Spinal cord (tissue), 10 donors: ENCODE results near the gene SSR4. TPM values are rescaled to one million over a fixed set of nuclear protein-coding genes. Genes with fewer than 3 reads are reported as not detected.

Experiments
- DNase-seq, 6 donors: peaks; one replicate each; pipeline versions ENCODE4 v3.0.0 to v3.0.0-alpha.2; 2013 to 2015; ENCODE audit warnings: low spot score in 6 of 6, low read depth in 4 of 6
- H3K27ac ChIP-seq: one replicate; pipeline ENCODE4 v1.5.1; 2013; ENCODE audit warnings: low read depth, low read length, control low read depth
- H3K27me3 ChIP-seq: one replicate; pipeline ENCODE4 v1.6.1; 2013; ENCODE audit warnings: low read length; ENCODE audit not compliant: control insufficient read depth, insufficient read depth
- H3K36me3 ChIP-seq: one replicate; pipeline ENCODE4 v1.6.1; 2013; ENCODE audit warnings: low read length; ENCODE audit not compliant: control insufficient read depth, insufficient read depth
- H3K4me1 ChIP-seq: one replicate; pipeline ENCODE4 v1.6.1; 2013; ENCODE audit warnings: low read length; ENCODE audit not compliant: control insufficient read depth, insufficient read depth
- H3K4me3 ChIP-seq: one replicate; pipeline ENCODE4 v1.5.1; 2013; ENCODE audit warnings: low read depth, low read length, control low read depth
- H3K9me3 ChIP-seq: one replicate; pipeline ENCODE4 v1.6.1; 2013; ENCODE audit warnings: low read length; ENCODE audit not compliant: control insufficient read depth, insufficient read depth
- WGBS: methylation state at CpG from one replicate; pipeline ENCODE4 v1.1.5; 2013; ENCODE audit warnings: missing lambda C conversion rate; ENCODE audit not compliant: insufficient coverage; 5-methylcytosine and 5-hydroxymethylcytosine counted together
- polyA plus RNA-seq, 2 donors: library from polyadenylated mRNA; unstranded; fragments of 120-200 nt; gene quantifications; one replicate each; pipeline ENCODE4 v1.2.1, GENCODE V29; 2013; ENCODE audit not compliant: insufficient read length in 2 of 2
- total RNA-seq, 2 donors: library from RNA; depleted of rRNA in 1 of 2; stranded (reverse); fragments of 120-200 nt in 1 of 2; fragments of >200 nt in 1 of 2; gene quantifications; one replicate each; pipeline versions ENCODE4 v1.2.3 to v1.2.4, GENCODE V29; 2013 to 2014
- donor health status: healthy.

Gene SSR4
- total and polyA plus RNA-seq, 4 donors = 95.5 to 317 (median 176) TPM

DNA sequence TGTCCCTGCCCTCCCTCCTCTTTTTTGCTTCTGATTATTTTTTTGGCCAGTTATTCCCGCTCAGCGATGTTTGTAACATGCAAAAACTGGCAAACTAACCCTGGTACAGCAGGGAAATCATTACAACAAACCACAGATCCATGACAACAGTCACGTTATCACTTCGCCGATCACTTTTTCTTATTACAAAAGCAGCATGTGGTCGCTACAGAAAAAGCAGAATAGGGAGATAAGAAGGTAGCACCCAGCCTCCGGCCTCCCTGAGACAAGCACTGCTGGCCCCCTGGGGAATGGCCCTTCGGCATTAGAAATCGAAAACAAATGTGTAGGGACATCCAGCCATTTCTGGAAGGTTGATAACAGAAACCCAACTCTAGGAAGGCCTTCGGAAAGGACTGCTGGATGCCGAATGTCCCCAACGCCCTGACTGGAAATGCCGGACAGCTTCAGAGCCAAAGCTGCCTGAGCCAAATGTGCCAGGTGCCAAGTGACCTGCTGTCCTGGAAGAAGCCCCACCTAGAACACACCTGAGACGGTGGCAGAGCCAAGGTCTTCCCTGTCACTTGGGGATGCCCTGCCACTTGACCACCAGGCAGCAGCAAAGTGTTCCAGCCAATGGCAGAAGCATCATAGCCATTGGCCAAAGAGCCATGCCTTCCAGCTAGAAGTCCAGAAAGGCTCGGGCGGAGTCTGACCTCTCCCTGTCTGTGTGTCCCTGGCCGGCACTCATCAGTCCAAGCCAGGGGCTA lies 3.2 kb upstream of the SSR4 start:
- 78% methylated on average over 14 of the region's 17 CpGs for WGBS

DNA sequence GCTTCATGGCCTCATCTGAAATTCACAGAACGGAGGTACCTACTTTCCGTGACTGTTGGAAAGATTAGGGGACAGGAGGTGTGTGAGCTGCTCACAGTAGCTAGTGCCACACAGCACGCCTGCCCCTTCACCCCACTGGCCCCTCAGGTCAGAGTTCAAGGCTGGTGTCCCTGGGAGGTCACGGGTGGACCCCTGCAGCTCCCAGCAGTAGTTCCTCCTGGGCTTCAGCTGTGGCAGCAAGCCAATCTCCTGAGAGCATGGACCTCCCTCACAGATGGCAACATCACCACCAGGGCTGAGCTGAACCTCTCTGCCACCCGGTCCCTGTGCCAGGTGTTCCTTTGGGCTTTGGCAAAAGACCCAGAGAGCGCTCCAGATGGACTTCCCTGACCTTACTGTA lies 2.1 kb upstream of the SSR4 start:
- Histone ChIP-seq H3K4me1 (peaks cover 57% of the 10 kb centered on the region), H3K27ac (no peak overlapping the region), H3K9me3 (peaks cover 1% of the 10 kb centered on the region), H3K27me3 (no peaks in the 10 kb centered on the region), H3K4me3 (no peak overlapping the region), H3K36me3 (peaks cover 55% of the 10 kb centered on the region)
- 74% methylated on average over 4 of the region's 6 CpGs for WGBS
- DNase-seq = no peak

More for the DNA sequence above, 3.2 kb upstream of the SSR4 start:
- H3K4me3 ChIP-seq = no peak overlapping the region
- H3K36me3 ChIP-seq = peaks cover 57% of the 10 kb centered on the region
- H3K27ac ChIP-seq = no peak overlapping the region
- no peak for DNase-seq
- no peaks in the 10 kb centered on the region for H3K27me3 ChIP-seq
- no peaks in the 10 kb centered on the region for H3K9me3 ChIP-seq
- H3K4me1 ChIP-seq = peaks cover 54% of the 10 kb centered on the region

DNA sequence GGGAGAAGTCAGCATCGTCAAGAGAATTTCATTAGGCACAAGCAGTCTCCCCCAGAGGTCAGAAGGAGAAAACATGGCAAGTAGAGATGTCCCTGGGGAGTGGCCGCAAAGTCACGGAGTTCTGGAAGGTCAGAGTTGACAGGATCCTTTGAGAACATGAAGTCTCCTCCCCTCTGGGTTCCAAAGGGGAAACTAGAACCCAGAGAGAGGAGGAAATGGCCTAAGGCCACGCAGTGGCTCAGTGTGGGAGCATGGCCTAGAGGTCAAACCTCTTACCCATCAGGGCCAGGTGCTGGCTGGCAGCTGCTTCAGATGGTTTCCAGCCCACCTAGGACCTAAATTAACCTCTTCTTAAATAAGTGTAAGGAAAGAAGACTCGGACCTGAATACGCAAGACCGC lies 1.2 kb upstream of the SSR4 start:
- Histone ChIP-seq H3K9me3 (peaks cover 2% of the 10 kb centered on the region), H3K36me3 (peaks cover 56% of the 10 kb centered on the region), H3K4me3 (peak overlapping the region; percentile 75), H3K4me1 (peaks cover 56% of the 10 kb centered on the region), H3K27me3 (no peaks in the 10 kb centered on the region), H3K27ac (peak overlapping the region; percentile 95)
- DNase-seq = no peak
- 46% methylated on average over 5 of the region's 7 CpGs for WGBS

DNA sequence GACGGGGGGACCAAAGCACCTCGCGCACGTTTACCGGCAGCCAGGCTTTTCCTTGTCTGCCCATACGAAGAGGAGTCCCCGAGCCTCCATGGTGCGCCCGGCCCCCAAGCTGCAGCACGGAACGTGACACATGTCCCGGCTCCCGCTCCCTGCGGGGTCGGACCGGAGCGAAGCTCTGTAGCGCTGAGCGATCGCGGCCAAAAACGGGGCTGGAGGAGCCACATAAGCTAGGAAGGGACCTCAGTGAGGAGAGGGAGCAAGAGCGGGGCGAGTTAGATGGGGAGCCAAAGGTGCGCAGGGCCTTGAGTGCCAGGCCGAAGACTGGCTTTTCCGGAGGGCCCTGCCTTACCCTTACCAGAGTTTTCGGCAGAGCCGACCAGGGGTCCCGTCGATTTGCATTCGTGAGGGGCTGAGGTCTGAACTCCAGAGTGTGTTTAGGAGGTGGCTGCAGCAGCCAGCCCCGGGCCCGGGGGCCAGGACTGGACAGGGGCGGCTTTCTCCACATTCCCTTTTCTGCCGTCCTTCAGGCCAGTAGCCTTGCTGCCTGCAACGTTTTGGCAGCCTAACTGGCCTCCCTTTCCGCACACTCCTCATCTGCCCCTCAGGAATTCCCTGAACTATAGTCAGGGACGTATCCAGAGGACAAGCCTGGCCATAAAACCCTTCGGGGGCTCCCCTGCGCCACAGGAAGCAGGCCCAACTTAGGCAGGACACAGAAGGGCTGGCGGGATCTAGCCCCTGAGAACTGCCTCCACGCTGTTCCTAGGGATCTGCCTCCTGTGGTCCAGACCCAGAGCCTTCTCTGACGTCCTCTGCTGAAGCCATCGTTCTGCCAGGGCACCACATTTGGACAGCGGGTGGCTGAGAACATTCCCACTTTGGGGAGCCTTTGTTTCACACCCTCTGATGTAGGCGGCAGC lies 689 bp downstream of the SSR4 start:
- Histone ChIP-seq H3K36me3 (peaks cover 52% of the 10 kb centered on the region), H3K27ac (peak overlapping the region; percentile 95), H3K4me3 (peak overlapping the region; percentile 75), H3K27me3 (no peaks in the 10 kb centered on the region), H3K9me3 (peaks cover 2% of the 10 kb centered on the region), H3K4me1 (peaks cover 60% of the 10 kb centered on the region)
- 30% methylated on average over 46 of the region's 47 CpGs for WGBS
- DNase-seq = peak in 1 of 6 donors; percentile 7

DNA sequence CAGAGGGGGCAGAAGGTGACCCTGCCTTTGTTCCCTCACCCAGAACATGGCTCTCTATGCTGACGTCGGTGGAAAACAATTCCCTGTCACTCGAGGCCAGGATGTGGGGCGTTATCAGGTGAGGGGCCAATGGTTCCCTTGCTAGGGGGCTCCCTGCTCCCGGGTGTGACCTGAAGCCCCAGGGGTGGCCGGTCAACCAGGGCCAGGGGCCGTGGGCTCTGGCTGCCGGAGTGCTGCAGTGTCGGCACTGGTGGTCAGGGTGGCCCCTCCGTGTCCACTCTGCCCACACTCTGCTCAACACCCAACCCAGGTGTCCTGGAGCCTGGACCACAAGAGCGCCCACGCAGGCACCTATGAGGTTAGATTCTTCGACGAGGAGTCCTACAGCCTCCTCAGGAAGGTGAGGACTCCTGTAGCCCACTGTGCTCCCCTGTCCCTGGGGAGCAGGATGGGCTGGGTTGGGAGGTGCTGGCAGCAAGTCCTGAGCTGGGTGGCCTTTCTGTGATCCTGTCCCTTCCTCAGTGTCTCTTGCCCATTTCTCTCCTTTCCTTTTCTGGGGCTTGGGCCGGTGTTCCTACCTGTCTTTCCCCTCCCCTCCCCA lies 3.0 kb downstream of the SSR4 start:
- H3K27ac ChIP-seq = no peak overlapping the region

DNA sequence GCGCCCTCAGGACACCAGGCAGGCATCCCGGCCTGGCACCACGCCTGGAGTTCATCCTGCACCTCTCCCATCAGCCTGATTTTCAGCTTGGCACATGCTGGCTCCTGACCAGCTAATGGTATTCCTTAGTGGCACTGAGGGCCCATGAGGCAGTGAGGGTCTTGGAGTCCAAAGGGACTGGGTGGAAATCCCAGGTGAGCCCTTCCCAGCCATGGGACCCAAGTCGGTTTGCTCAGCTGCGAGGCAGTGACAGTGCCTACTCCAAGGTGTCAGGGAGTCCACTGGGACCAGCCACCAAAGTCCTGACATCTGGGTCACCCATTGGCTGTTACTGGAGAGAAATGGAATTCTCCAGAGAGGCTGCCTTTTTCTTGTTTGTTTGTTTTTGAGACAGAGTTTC lies 4.9 kb downstream of the SSR4 start:
- Histone ChIP-seq H3K36me3 (peaks cover 72% of the 10 kb centered on the region), H3K9me3 (peaks cover 2% of the 10 kb centered on the region), H3K4me1 (peaks cover 53% of the 10 kb centered on the region), H3K27ac (no peak overlapping the region), H3K27me3 (no peaks in the 10 kb centered on the region), H3K4me3 (no peak overlapping the region)
- no peak for DNase-seq
- WGBS = 87% methylated on average over 3 of the region's 5 CpGs

More for the DNA sequence above, 3.0 kb downstream of the SSR4 start:
- 91% methylated on average over 14 of the region's 15 CpGs for WGBS
- H3K36me3 ChIP-seq = peaks cover 54% of the 10 kb centered on the region
- no peak for DNase-seq
- H3K9me3 ChIP-seq = peaks cover 2% of the 10 kb centered on the region
- no peak overlapping the region for H3K4me3 ChIP-seq
- H3K4me1 ChIP-seq = peaks cover 65% of the 10 kb centered on the region
- H3K27me3 ChIP-seq = no peaks in the 10 kb centered on the region

DNA sequence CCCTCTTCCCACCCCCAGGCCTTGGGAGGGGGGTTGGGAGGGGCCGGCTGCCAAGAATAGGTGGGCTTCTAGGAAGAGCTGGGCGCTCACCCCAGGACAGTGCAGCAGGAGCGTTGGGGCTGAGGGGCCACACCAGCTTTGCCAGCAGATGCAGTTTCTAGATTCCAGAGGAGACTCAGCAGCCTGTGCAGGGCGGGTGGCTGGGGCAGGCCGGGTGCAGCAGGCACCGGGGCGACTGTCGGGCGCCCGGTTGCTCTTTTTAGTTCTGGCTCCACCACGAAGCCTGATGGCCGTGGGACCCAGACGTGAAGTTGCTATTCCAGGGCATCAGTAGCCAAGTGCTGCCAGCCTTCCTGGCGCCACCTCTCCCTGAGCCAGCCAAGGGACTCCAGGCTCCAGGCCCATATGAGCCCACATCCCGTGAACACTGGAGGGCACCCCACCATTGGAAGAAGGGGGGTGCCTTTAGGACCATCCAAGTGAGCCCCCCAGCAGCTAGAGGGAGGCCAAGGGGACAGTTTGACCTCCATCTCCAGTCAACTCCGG lies 5.8 kb downstream of the SSR4 start:
- no peak for DNase-seq
- WGBS = 65% methylated on average over 13 of the region's 16 CpGs
- Histone ChIP-seq H3K4me1 (peaks cover 46% of the 10 kb centered on the region), H3K36me3 (peaks cover 82% of the 10 kb centered on the region), H3K27ac (no peak overlapping the region), H3K4me3 (no peak overlapping the region), H3K27me3 (no peaks in the 10 kb centered on the region), H3K9me3 (peaks cover 2% of the 10 kb centered on the region)

DNA sequence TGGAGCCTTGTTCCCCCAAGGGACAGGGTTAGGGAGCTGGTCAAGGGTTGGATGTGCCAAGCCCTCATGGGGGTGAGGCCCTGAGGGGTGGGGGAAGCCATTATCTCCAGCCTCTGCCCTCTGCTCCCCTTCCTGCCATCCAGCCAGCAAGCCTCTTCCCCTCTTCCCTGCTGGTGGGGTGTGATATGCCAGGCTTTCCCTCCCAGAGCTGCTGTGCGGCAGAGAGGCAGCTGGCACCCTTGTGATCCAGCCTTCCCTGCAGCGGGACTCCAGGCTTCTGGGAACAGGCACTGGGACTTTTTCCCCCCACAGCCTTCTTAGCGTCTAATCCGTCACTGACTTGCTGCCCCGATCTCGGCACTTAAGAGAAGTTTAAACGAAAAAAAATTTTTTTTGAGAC lies 6.3 kb downstream of the SSR4 start:
- DNase-seq = no peak

DNA sequence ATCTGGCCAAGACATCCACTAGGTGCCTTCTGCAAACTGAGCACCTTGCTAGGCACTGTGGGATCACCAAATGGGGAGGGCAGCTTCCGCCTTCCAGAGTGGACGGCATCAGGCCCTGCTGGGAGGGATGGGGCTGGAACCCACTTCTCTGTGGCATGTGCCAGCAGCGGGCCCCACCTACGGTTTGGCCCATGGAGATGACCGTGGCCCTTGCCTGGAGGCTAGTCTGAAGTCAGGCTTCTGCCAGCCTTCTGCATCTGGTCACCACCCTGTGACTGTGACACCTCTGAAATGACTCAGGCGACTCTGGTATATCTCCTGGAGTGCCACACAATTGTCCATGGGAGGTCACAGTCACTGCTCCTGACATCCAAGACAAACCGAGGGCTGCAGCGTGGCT lies 7.2 kb downstream of the SSR4 start:
- 84% methylated on average over 8 of the region's 8 CpGs for WGBS

More for the DNA sequence above, 6.3 kb downstream of the SSR4 start:
- Histone ChIP-seq H3K36me3 (peaks cover 86% of the 10 kb centered on the region), H3K27ac (no peak overlapping the region), H3K9me3 (peaks cover 2% of the 10 kb centered on the region), H3K4me3 (no peak overlapping the region), H3K27me3 (no peaks in the 10 kb centered on the region), H3K4me1 (peaks cover 41% of the 10 kb centered on the region)
- 73% methylated on average over 5 of the region's 7 CpGs for WGBS

More for the DNA sequence above, 7.2 kb downstream of the SSR4 start:
- Histone ChIP-seq H3K36me3 (peaks cover 88% of the 10 kb centered on the region), H3K9me3 (peaks cover 2% of the 10 kb centered on the region), H3K4me3 (no peak overlapping the region), H3K4me1 (peaks cover 31% of the 10 kb centered on the region), H3K27ac (no peak overlapping the region), H3K27me3 (no peaks in the 10 kb centered on the region)
- no peak for DNase-seq
